Measurements from ENCODE around the gene TAF3.

TAF3 gene

GRCh38 chr10:8066124-8066523, 247.8 kb downstream of the TAF3 start:
- H3K27ac ChIP-seq = no peak overlapping the region
- DNase-seq (ENCODE audit: low read depth, low spot score) = no peak
